ENCODE results near the gene UQCC5.

Gene UQCC5

DNA sequence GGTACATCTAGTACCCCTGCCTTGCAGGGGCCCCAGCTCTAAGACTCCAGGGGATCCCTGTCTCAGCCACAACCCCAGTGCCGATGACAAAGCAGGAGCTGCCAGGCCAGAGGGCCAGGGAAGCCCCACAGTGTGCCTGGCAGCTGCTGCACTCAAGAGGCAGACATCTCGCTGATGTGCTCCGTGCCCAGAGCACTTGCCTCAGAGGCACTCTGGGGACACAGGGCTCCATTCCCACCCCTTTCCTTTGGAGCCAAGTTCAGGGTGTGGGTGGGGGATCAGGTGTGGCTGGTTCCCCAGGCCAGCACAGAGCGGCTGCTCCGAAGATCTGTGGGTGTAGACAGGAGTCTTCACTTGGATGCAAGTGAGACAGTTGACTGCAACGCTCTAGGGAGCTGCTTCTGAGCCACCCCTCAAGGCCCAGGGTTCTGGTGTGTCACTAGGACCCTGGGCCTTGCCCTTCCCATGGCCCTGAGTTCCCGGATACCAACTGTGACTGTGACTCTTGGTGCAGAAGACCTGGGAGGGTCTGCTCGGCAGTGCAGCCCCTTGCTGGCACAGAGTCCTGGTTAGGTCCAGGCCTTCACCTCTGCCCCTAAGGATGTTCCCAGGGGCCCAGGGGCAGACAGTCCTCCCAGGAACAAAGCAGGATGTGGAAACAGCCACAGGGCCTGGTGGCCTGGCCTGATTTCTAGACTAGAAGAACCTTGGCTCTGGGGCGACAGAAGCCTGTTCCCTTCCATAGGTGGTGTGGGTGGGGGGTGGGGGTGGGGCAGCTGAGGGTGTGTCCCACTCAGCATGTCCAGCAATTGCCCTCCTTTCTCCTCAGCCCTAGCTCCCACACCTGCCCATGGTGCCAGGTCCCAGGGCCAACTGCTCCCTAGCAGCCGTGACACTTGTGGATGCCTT, 5.2 kb upstream of the UQCC5 start:
- Histone ChIP-seq H3K9me3 (no peaks in the 10 kb centered on the region), H3K27me3 (peaks cover 59% of the 10 kb centered on the region), H3K36me3 (no peaks in the 10 kb centered on the region), H3K27ac (no peak overlapping the region), H3K4me3 (ENCODE audit: low read depth in 1 of 2, low read length in 1 of 2) (no peak overlapping the region), H3K4me1 (ENCODE audit: control insufficient read depth in 1 of 2, insufficient read depth in 1 of 2, low read depth in 1 of 2, low read length in 1 of 2) (peaks cover 3 to 16% of the 10 kb centered on the region in 2 experiments)
- TF ChIP-seq, protein P1, sequence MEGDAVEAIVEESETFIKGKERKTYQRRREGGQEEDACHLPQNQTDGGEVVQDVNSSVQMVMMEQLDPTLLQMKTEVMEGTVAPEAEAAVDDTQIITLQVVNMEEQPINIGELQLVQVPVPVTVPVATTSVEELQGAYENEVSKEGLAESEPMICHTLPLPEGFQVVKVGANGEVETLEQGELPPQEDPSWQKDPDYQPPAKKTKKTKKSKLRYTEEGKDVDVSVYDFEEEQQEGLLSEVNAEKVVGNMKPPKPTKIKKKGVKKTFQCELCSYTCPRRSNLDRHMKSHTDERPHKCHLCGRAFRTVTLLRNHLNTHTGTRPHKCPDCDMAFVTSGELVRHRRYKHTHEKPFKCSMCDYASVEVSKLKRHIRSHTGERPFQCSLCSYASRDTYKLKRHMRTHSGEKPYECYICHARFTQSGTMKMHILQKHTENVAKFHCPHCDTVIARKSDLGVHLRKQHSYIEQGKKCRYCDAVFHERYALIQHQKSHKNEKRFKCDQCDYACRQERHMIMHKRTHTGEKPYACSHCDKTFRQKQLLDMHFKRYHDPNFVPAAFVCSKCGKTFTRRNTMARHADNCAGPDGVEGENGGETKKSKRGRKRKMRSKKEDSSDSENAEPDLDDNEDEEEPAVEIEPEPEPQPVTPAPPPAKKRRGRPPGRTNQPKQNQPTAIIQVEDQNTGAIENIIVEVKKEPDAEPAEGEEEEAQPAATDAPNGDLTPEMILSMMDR (IDR thresholded peaks at IDR 0.05): no peak

DNA sequence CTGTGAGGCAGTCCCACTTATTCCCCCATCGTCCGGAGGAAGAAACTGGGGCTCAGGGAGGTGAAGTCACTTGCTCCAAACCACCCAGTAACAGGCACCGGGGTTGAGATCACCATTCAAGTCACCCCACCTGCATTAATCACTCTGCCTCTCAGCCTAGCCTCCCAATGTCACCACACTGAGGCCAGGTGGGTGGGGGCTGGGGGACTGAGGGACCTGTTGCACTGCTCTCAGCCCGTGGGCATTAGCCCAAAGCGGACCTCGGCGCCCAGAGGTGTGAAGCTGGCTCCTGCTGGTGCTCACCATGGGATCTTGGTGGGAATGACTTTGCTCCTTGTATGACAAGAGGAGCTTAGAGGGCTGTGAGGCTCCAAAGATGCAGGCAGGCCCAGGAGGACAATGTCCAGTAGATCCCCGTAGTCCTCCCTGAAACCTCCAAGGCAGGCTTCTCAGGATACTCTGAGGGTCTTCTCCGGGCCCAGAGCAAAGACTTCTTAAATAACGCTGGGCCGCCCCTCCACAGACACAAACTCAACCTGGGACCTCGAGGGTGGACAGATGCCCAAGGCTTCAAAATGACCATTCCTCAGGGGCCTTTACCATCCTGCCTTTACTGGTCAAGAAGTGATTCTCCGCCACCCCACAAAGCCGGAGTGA, 4.4 kb upstream of the UQCC5 start:
- H3K27ac ChIP-seq: no peak overlapping the region
- TF ChIP-seq, protein P1 (IDR thresholded peaks at IDR 0.05): no peak
- H3K27me3 ChIP-seq: peaks cover 63% of the 10 kb centered on the region
- no peaks in the 10 kb centered on the region for H3K9me3 ChIP-seq
- H3K36me3 ChIP-seq: no peaks in the 10 kb centered on the region
- peaks cover 8 to 24% of the 10 kb centered on the region in 2 experiments for H3K4me1 ChIP-seq (ENCODE audit: control insufficient read depth in 1 of 2, insufficient read depth in 1 of 2, low read depth in 1 of 2, low read length in 1 of 2)
- no peak overlapping the region for H3K4me3 ChIP-seq (ENCODE audit: low read depth in 1 of 2, low read length in 1 of 2)

DNA sequence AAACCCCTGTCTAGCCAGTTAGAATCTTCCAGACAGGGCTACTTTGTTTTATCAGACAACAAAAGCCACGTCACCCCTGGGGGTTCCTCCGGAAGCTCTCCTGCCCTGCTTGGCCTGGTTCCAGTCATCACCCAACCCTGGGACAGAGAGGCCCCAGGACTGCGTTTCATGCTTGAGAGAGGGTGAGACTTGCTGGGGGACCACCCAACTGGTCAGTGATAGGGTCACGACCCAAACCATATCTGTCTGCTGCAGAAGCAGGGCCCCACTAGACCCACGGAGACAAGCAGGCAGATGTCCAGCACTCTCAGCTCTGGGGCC, 3.9 kb upstream of the UQCC5 start:
- Histone ChIP-seq H3K4me3 (ENCODE audit: low read depth in 1 of 2, low read length in 1 of 2) (no peak overlapping the region), H3K27me3 (peaks cover 63% of the 10 kb centered on the region), H3K4me1 (ENCODE audit: control insufficient read depth in 1 of 2, insufficient read depth in 1 of 2, low read depth in 1 of 2, low read length in 1 of 2) (peaks cover 13 to 29% of the 10 kb centered on the region in 2 experiments), H3K9me3 (no peaks in the 10 kb centered on the region), H3K36me3 (no peaks in the 10 kb centered on the region), H3K27ac (no peak overlapping the region)
- TF ChIP-seq, protein P1 (IDR thresholded peaks at IDR 0.05): no peak

DNA sequence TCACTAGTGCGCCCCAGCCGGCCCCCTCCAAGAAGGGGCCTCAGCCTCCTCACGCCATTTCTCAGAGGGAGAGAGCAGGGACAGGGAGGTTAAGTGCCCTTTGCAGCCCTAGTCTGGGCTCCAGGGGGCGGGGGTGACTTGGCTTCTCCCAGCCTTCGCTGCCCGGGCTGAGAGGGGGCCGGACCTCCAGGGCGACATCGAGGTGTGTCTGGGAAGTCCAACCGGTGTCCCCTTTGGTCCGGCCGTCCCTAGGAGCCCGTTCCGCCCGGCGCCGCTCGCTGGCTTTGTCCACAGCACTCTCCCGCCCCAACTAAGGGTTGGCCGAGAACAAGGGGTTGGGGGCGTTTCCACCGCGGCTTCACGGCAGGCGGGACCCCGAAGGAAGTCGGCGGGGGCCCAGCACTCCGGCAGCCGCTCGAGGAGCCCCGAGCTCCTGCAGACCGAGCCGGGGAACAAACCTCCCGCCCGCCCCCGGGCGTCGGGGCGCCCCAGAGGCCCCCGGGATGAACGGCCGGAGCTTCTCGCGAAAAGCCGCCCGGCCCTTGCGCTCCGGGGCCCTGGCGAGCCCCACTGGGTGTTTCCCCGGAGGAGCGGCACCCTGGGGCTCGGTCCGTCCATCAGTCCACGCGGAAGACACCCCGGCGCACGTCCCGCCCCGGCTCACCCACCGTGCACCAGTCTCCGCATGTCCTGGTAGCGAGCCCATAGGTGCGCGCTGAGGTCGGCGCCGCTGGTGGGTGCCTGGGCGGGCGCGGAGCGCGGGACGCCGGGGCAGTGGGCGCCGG, 3.4 kb upstream of the UQCC5 start:
- Histone ChIP-seq H3K27ac (no peak overlapping the region), H3K4me3 (ENCODE audit: low read depth in 1 of 2, low read length in 1 of 2) (peak overlapping the region in 1 of 2 experiments; percentile 51)
- TF ChIP-seq, protein P1 (IDR thresholded peaks at IDR 0.05): no peak

DNA sequence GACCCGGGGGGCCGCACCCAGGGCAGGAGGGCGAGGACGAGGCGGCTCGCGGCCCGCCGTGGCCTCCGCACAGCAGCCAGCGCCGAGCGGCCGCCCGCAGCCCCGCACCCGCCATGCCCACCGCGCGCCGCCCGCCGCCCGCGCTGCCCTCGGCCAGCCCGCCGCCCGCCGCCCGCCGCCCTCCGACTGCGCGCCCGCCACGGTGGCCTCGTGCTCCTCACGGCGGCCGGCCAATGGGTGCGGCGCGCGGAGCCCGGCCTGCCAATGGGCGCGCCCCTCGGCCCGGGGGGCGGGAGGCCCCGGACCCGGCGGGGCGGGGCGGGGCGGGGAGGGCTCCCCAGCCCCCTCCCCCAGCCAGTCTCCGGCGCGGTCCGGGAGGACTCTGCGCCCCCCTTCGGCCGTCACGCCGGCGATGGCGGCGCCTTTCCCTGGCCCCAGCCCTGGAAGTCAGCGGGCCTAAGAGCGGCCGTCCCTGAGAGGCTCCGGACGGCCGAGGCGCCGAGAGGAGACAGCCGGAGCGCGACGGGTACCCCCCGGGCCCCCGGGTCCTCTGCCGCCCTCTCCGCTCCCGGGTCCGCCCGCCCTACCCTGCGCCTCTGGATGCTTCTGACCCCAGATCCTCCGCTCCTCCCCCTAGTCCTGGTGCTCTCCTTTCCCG, 2.7 kb upstream of the UQCC5 start, which contains the start of gene NT5DC2:
TSS of gene NT5DC2 (minus strand) at position 235 of the 658 bp plus-strand sequence. CDS start at position 115, 120 bp downstream.
- Histone ChIP-seq H3K9me3 (no peaks in the 10 kb centered on the region), H3K27ac (no peak within 1 kb of the TSS), H3K36me3 (no peaks in the 10 kb centered on the region), H3K4me3 (ENCODE audit: low read depth in 1 of 2, low read length in 1 of 2) (peak within 1 kb of the TSS in 1 of 2 experiments; percentile 51), H3K4me1 (ENCODE audit: control insufficient read depth in 1 of 2, insufficient read depth in 1 of 2, low read depth in 1 of 2, low read length in 1 of 2) (peaks cover 22 to 42% of the 10 kb centered on the region in 2 experiments), H3K27me3 (peaks cover 63% of the 10 kb centered on the region)
- TF ChIP-seq, protein P1 (IDR thresholded peaks at IDR 0.05): no peak

More for the DNA sequence above, 3.4 kb upstream of the UQCC5 start:
- Histone ChIP-seq H3K27me3 (peaks cover 63% of the 10 kb centered on the region), H3K9me3 (no peaks in the 10 kb centered on the region), H3K4me1 (ENCODE audit: control insufficient read depth in 1 of 2, insufficient read depth in 1 of 2, low read depth in 1 of 2, low read length in 1 of 2) (peaks cover 19 to 34% of the 10 kb centered on the region in 2 experiments), H3K36me3 (no peaks in the 10 kb centered on the region)
